ENCODE results near the gene RPL38.

Gene RPL38

GRCh38 chr17:74257311-74257710, 53.8 kb downstream of the RPL38 start:
- Histone ChIP-seq H3K4me2 (ENCODE audit: low read depth, low read length, poor library complexity, severe bottlenecking) (no peak overlapping the region), H2AFZ (ENCODE audit: low read depth, low read length, severe bottlenecking) (no peak overlapping the region), H3K79me2 (ENCODE audit: insufficient read depth, low read length) (no peaks in the 10 kb centered on the region), H3K9me2 (replicated peaks; ENCODE audit: insufficient read depth, low read length) (no peaks in the 10 kb centered on the region), H3K4me3 (ENCODE audit: insufficient read depth, low read length, poor library complexity, severe bottlenecking) (no peak overlapping the region), H3K27ac (ENCODE audit: low read depth, low read length) (no peak overlapping the region), H3F3A (ENCODE audit: insufficient read depth) (no peaks in the 10 kb centered on the region), H3K9ac (ENCODE audit: low read length) (no peak overlapping the region), H3K9me3 (ENCODE audit: insufficient read depth, low read length) (no peaks in the 10 kb centered on the region), H4K20me1 (ENCODE audit: low read depth, low read length) (no peaks in the 10 kb centered on the region), H3K36me3 (ENCODE audit: low read length) (no peaks in the 10 kb centered on the region), H3K27me3 (ENCODE audit: low read length) (no peaks in the 10 kb centered on the region)
- TF ChIP-seq EZH2phosphoT487 (conservative IDR thresholded peaks at IDR 0.05; ENCODE audit: low read length) = no peak
- TF ChIP-seq CTCF (IDR thresholded peaks at IDR 0.05; ENCODE audit: insufficient read depth, low read length, poor library complexity, severe bottlenecking) = no peak

GRCh38 chr17:74259667-74260524, 56.4 kb downstream of the RPL38 start:
- Histone ChIP-seq H3K27me3 (ENCODE audit: low read length) (no peaks in the 10 kb centered on the region), H3K36me3 (ENCODE audit: low read length) (no peaks in the 10 kb centered on the region), H3F3A (ENCODE audit: insufficient read depth) (no peaks in the 10 kb centered on the region), H3K4me3 (ENCODE audit: insufficient read depth, low read length, poor library complexity, severe bottlenecking) (no peak overlapping the region), H4K20me1 (ENCODE audit: low read depth, low read length) (no peaks in the 10 kb centered on the region), H3K9me3 (ENCODE audit: insufficient read depth, low read length) (no peaks in the 10 kb centered on the region), H3K9me2 (replicated peaks; ENCODE audit: insufficient read depth, low read length) (no peaks in the 10 kb centered on the region), H3K27ac (ENCODE audit: low read depth, low read length) (no peak overlapping the region), H3K4me2 (ENCODE audit: low read depth, low read length, poor library complexity, severe bottlenecking) (no peak overlapping the region), H3K79me2 (ENCODE audit: insufficient read depth, low read length) (no peaks in the 10 kb centered on the region), H2AFZ (ENCODE audit: low read depth, low read length, severe bottlenecking) (no peak overlapping the region), H3K9ac (ENCODE audit: low read length) (no peak overlapping the region)
- TF ChIP-seq EZH2phosphoT487 (conservative IDR thresholded peaks at IDR 0.05; ENCODE audit: low read length) = no peak
- TF ChIP-seq CTCF (IDR thresholded peaks at IDR 0.05; ENCODE audit: insufficient read depth, low read length, poor library complexity, severe bottlenecking) = no peak

Data from SU-DHL-6 (cell line).